GM23248 (cell line): ENCODE data around the gene HPDL.

Experiments used
- EZH2 ChIP-seq: fragments of 200-600 bp; sonication (generic); IDR thresholded peaks from 2 replicates; pipeline ENCODE4 v1.6.1; 2018; ENCODE audit warnings: antibody characterized with exemption, mild to moderate bottlenecking; ENCODE audit not compliant: insufficient read depth, poor library complexity, severe bottlenecking
- EZH2phosphoT487 ChIP-seq: fragments of 200-600 bp; sonication (generic); IDR thresholded peaks from 2 replicates; pipeline ENCODE4 v1.6.1; 2018; ENCODE audit warnings: antibody characterized with exemption, moderate library complexity, mild to moderate bottlenecking, low read depth; ENCODE audit not compliant: insufficient read depth

GRCh38 chr1:45378184-45378583 lies 51.5 kb downstream of the HPDL start:
- TF ChIP-seq EZH2 (no peak), EZH2phosphoT487 (no peak)
